Endothelial cell of umbilical vein (primary cell): ENCODE measurements around the gene RFFL. TPM values are rescaled to one million over a fixed set of nuclear protein-coding genes. Genes with fewer than 3 reads are reported as not detected.

Experiments
- BruUV-seq: library from RNA; stranded (reverse); fragments of 400-500 nt; replicated peaks from 2 replicates; lab custom pipeline; 2021; lab: Mats Ljungman, UMichigan
- CTCF ChIA-PET: fragments of 300-600, 350-600 bp; sonication (Branson Sonifier 250); formaldehyde crosslinking; loops from one replicate; lab custom pipeline; 2021; ENCODE audit warnings: antibody characterized with exemption, inconsistent platforms; lab: Charles Lee
- POLR2A ChIA-PET: fragments of 300-600, 350-600 bp; sonication (Branson Sonifier 250); formaldehyde crosslinking; loops from one replicate; lab custom pipeline; 2021; ENCODE audit warnings: antibody characterized with exemption, inconsistent platforms; lab: Charles Lee
- DNase-seq: peaks from one replicate; pipeline ENCODE4 v3.0.0-alpha.2; 2011; ENCODE audit warnings: low read depth, low spot score
- FAIRE-seq: peaks from 2 replicates; lab custom pipeline; 2011; peaks lifted over from hg19 to GRCh38; lab: Jason Lieb, UNC
- H2AFZ ChIP-seq: 2 replicates; pipeline ENCODE4 v1.6.0; 2012; ENCODE audit warnings: low read depth, low read length, control low read depth, inconsistent platforms
- H3K27ac ChIP-seq: 2 replicates; pipeline ENCODE4 v1.5.1; 2011; ENCODE audit warnings: low read depth, mild to moderate bottlenecking, control low read depth, low read length, moderate library complexity; ENCODE audit not compliant: insufficient read depth
- H3K27me3 ChIP-seq, 2 experiments: 2 replicates each; pipeline versions ENCODE4 v1.6.0 to v1.6.1; 2011; ENCODE audit warnings: low read length in 2 of 2, mixed read lengths in 1 of 2; ENCODE audit not compliant: control insufficient read depth in 2 of 2, insufficient read depth in 2 of 2
- H3K36me3 ChIP-seq, 2 experiments: 2 replicates in 1 of 2; 3 replicates in 1 of 2; pipeline ENCODE4 v1.5.1; 2011; ENCODE audit warnings: low read length in 2 of 2, mild to moderate bottlenecking in 1 of 2, moderate library complexity in 1 of 2; ENCODE audit not compliant: control insufficient read depth in 2 of 2, insufficient read depth in 2 of 2; ENCODE audit errors: extremely low read depth in 1 of 2
- H3K4me1 ChIP-seq: 3 replicates; pipeline ENCODE4 v1.5.1; 2011; ENCODE audit warnings: mild to moderate bottlenecking, low read length; ENCODE audit not compliant: control insufficient read depth, insufficient read depth; ENCODE audit errors: extremely low read depth
- H3K4me2 ChIP-seq: 2 replicates; pipeline ENCODE4 v1.6.1; 2011; ENCODE audit warnings: low read length, control low read depth, mixed read lengths; ENCODE audit not compliant: insufficient read depth
- H3K4me3 ChIP-seq, 3 experiments: fragments of 200-600 bp in 1 of 3; sonication (generic), shearing (Covaris generic) in 1 of 3; replicated peaks in 1 of 3; 2 replicates each; pipeline ENCODE4 v1.5.1; 2011 to 2016; ENCODE audit warnings: control low read depth in 3 of 3, low read length in 3 of 3, mild to moderate bottlenecking in 2 of 3, inconsistent platforms in 1 of 3, low read depth in 1 of 3, moderate library complexity in 1 of 3; ENCODE audit not compliant: insufficient read depth in 1 of 3
- H3K79me2 ChIP-seq: 2 replicates; pipeline ENCODE4 v1.6.0; 2012; ENCODE audit warnings: low read length, inconsistent platforms; ENCODE audit not compliant: control insufficient read depth, insufficient read depth
- H3K9ac ChIP-seq: replicated peaks from 2 replicates; pipeline ENCODE3; 2011; ENCODE audit warnings: low read length, control low read depth; ENCODE audit not compliant: insufficient read depth; ENCODE audit errors: extremely low read depth
- H3K9me1 ChIP-seq: replicated peaks from 3 replicates; pipeline ENCODE4 v1.6.0; 2011; ENCODE audit warnings: mild to moderate bottlenecking, low read length; ENCODE audit not compliant: control insufficient read depth, insufficient read depth; ENCODE audit errors: extremely low read depth
- H3K9me3 ChIP-seq: replicated peaks from 2 replicates; pipeline ENCODE4 v1.5.1; 2012; ENCODE audit warnings: low read length, inconsistent platforms; ENCODE audit not compliant: control insufficient read depth, insufficient read depth
- H4K20me1 ChIP-seq: replicated peaks from 2 replicates; pipeline ENCODE3; 2011; ENCODE audit warnings: mild to moderate bottlenecking, low read length; ENCODE audit not compliant: control insufficient read depth, insufficient read depth; ENCODE audit errors: extremely low read depth
- EZH2 ChIP-seq: IDR thresholded peaks from 2 replicates; pipeline ENCODE4 v1.6.1; 2012; ENCODE audit warnings: borderline replicate concordance, low read depth, mild to moderate bottlenecking, moderate library complexity, low read length, inconsistent platforms; ENCODE audit not compliant: severe bottlenecking
- FOS ChIP-seq: IDR thresholded peaks from 2 replicates; pipeline ENCODE4 v1.6.1; 2011; ENCODE audit warnings: mild to moderate bottlenecking, low read length, moderate library complexity, borderline replicate concordance; ENCODE audit not compliant: insufficient read depth
- GATA2 ChIP-seq: IDR thresholded peaks from 2 replicates; pipeline ENCODE4 v1.7.0; 2011; ENCODE audit warnings: low read depth, mild to moderate bottlenecking, moderate library complexity, mixed read lengths, low read length; ENCODE audit not compliant: insufficient read length, insufficient read depth
- JUN ChIP-seq: IDR thresholded peaks from 2 replicates; pipeline ENCODE4 v1.6.1; 2011; ENCODE audit warnings: borderline replicate concordance, low read depth; ENCODE audit not compliant: insufficient read length, insufficient read depth
- MYC ChIP-seq: IDR thresholded peaks from one replicate; pipeline ENCODE4 v1.6.1; 2011; ENCODE audit warnings: mild to moderate bottlenecking, low read depth, low read length
- POLR2A ChIP-seq: IDR thresholded peaks from 2 replicates; pipeline ENCODE4 v1.6.1; 2012; ENCODE audit warnings: low read depth, mild to moderate bottlenecking, control low read depth, low read length
- POLR2AphosphoS5 ChIP-seq: IDR thresholded peaks from 2 replicates; pipeline ENCODE4 v1.6.1; 2012; ENCODE audit warnings: low read depth, mild to moderate bottlenecking, control low read depth, low read length, moderate library complexity; ENCODE audit not compliant: insufficient read depth
- dilution Hi-C: fragments of 300-500 bp; cut with MboI; formaldehyde crosslinking; loops from one replicate; pipeline ENCODE4 v1.15.0; 2019; ENCODE audit warnings: low sequenced_read_pairs; ENCODE audit not compliant: extremely low pct_ligation_motif_present
- intact Hi-C: fragments of 100-400 bp; cut with micrococcal nuclease; formaldehyde crosslinking; loops from one replicate; pipeline ENCODE4 v1.10.0; 2022
- polyA plus RNA-seq, 4 experiments: library from polyadenylated mRNA; depleted of rRNA in 3 of 4; stranded (reverse) in 3 of 4; unstranded in 1 of 4; fragments of >200 nt; gene quantifications; 2 replicates each; pipeline versions ENCODE4 v1.2.1 to v1.2.3, GENCODE V29; 2011 to 2012; ENCODE audit warnings: missing spikeins in 1 of 4
- total RNA-seq: library from RNA; stranded (reverse); gene quantifications from 2 replicates; pipeline ENCODE4 v1.2.3, GENCODE V29; 2021
- TF ChIP-seq, protein P1 (sequence below): IDR thresholded peaks from 2 replicates; pipeline ENCODE4 v1.6.1; 2011; ENCODE audit not compliant: insufficient read depth, insufficient read length
- TF ChIP-seq, protein P2 (sequence below), 2 donors: IDR thresholded peaks; 1 replicate in 1 of 2; 2 replicates in 1 of 2; pipeline ENCODE4 v1.5.1; 2011; ENCODE audit warnings: low read length in 2 of 2, mild to moderate bottlenecking in 2 of 2, moderate library complexity in 2 of 2, control low read depth in 1 of 2, inconsistent platforms in 1 of 2, low read depth in 1 of 2; ENCODE audit not compliant: insufficient read depth in 1 of 2; ENCODE audit errors: extremely low read depth in 1 of 2

The RFFL gene
- total and polyA plus RNA-seq, 2 donors (not counting 3 experiments of a cell fraction or from before 2014, with no cell fraction given), result 7.0 to 14.1 TPM

DNA sequence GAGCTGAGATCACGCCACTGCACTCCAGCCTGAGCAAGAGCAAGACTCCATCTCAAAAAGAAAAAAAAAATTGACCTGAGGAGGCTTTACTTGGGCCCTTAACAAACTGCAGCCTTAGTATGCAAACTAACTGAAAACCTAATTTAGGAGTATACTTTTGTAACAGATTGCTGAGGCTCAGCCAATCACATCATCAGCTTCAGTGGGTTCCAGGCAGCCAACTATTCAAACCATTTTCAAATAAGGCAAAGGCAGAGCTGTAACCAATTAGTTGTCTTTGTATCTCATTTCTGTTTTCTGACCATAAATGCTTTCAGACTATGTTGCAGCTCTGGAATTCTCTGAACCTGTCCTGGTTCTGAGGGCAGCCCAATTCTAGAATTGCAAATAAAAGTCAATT lies 32.2 kb upstream of the RFFL start:
- intact Hi-C loops, result no loop called here

More for the DNA sequence above, 32.2 kb upstream of the RFFL start:
- dilution Hi-C loops, result no loop called here
- no peaks in the 10 kb centered on the region for H3K9me3 ChIP-seq
- no peaks in the 10 kb centered on the region for H3K79me2 ChIP-seq
- no peak overlapping the region for H3K4me3 ChIP-seq
- no peak overlapping the region for H3K27ac ChIP-seq
- H3K27me3 ChIP-seq, result no peaks in the 10 kb centered on the region
- no peak for FAIRE-seq
- BruUV-seq, result no TSS peak
- H3K9ac ChIP-seq, result no peak overlapping the region
- no peaks in the 10 kb centered on the region for H3K4me1 ChIP-seq
- DNase-seq, result no peak
- peaks cover 0 to under 1% of the 10 kb centered on the region in 2 experiments for H3K36me3 ChIP-seq
- no peak for TF ChIP-seq POLR2AphosphoS5
- TF ChIP-seq MYC, result no peak
- TF ChIP-seq, protein P1, sequence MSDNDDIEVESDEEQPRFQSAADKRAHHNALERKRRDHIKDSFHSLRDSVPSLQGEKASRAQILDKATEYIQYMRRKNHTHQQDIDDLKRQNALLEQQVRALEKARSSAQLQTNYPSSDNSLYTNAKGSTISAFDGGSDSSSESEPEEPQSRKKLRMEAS, result no peak
- TF ChIP-seq EZH2, result no peak
- no peak for TF ChIP-seq POLR2A
- TF ChIP-seq, protein P2, sequence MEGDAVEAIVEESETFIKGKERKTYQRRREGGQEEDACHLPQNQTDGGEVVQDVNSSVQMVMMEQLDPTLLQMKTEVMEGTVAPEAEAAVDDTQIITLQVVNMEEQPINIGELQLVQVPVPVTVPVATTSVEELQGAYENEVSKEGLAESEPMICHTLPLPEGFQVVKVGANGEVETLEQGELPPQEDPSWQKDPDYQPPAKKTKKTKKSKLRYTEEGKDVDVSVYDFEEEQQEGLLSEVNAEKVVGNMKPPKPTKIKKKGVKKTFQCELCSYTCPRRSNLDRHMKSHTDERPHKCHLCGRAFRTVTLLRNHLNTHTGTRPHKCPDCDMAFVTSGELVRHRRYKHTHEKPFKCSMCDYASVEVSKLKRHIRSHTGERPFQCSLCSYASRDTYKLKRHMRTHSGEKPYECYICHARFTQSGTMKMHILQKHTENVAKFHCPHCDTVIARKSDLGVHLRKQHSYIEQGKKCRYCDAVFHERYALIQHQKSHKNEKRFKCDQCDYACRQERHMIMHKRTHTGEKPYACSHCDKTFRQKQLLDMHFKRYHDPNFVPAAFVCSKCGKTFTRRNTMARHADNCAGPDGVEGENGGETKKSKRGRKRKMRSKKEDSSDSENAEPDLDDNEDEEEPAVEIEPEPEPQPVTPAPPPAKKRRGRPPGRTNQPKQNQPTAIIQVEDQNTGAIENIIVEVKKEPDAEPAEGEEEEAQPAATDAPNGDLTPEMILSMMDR (IDR thresholded peaks at IDR 0.05; ENCODE audit: extremely low read depth in 1 of 2, insufficient read depth in 1 of 2, low read depth in 1 of 2, low read length in 2 of 2), result no peak
- no peak for TF ChIP-seq FOS
- TF ChIP-seq JUN, result no peak
- TF ChIP-seq GATA2, result no peak
- no peak overlapping the region for H2AFZ ChIP-seq
- ChIA-PET CTCF (no interaction called here), POLR2A (no interaction called here)
- H3K9me1 ChIP-seq, result no peaks in the 10 kb centered on the region
- no peak overlapping the region for H3K4me2 ChIP-seq
- no peaks in the 10 kb centered on the region for H4K20me1 ChIP-seq
